RWPE1 (cell line): ENCODE data around the gene CASP2.

Experiments used
- CTCF ChIA-PET: fragments of 350-600 bp; sonication (Branson Sonifier 250); formaldehyde crosslinking; extraction: SDS; loops from one replicate; lab custom pipeline; 2021; lab: Yijun Ruan, JAX
- POLR2A ChIA-PET: fragments of 400-600 bp; formaldehyde crosslinking; extraction: SDS; loops from one replicate; lab custom pipeline; 2020; ENCODE audit warnings: antibody characterized with exemption; ENCODE audit not compliant: low non-redundant PET; lab: Yijun Ruan, JAX
- DNase-seq: peaks from one replicate; pipeline ENCODE4 v3.0.0; 2012; ENCODE audit warnings: low spot score
- H3K27ac ChIP-seq: fragments of 450-650 bp; 2 replicates; pipeline ENCODE4 v1.5.1; 2017
- TF ChIP-seq, protein P1 (sequence below): fragments of 450-650 bp; conservative IDR thresholded peaks from 2 replicates; pipeline ENCODE4 v1.5.1; 2017; ENCODE audit warnings: low read depth, mild to moderate bottlenecking

CASP2 gene

DNA sequence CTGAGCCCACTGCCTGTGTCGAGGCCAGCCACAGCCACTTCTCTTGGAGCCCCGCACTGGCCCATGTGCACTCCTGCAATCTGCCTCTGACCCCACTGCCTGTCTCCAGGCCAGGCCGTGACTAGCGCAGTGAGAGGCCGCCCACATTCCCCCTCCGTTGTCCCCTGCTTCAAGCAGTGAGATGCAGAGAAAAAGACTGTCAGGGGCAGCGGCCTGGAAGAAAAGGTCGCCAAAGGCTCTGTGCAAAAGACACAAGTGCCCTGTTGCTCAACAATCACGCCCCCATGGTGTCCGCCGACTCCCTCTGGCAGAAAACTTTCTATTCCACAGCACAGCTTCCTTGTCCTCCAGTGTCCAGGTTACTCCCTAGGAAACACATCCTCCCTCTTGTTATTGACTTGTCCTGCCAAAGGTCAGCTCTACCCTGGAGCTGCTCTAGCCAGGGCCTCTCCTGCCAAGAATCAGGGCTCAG, 64.4 kb downstream of the CASP2 start:
- POLR2A ChIA-PET: no interaction called here

DNA sequence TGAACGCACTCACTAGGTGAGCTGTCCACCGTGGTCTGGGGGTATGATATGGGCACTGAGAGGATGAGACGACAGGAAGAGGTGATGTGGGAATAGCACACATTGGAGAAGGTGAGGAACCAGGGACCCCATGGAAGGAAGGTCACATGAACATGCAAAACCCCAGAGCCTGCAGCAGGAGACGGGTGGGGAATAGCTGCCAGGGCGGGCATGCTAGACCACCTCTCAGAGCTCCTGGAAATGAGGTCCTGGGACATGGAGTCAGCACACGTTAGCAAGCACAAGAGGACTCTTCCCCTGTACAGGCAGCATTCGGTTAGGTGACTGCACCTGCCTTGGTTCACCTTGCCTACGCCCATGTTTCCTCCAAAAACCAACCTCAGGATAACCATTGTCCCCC, 66.2 kb downstream of the CASP2 start:
- CTCF ChIA-PET: interaction anchor here (0.6 kb wide), 1 partner anchor 91 kb away, joined by 4 read pairs; the partner anchor contains the start of gene GSTK1
- TF ChIP-seq, protein P1, sequence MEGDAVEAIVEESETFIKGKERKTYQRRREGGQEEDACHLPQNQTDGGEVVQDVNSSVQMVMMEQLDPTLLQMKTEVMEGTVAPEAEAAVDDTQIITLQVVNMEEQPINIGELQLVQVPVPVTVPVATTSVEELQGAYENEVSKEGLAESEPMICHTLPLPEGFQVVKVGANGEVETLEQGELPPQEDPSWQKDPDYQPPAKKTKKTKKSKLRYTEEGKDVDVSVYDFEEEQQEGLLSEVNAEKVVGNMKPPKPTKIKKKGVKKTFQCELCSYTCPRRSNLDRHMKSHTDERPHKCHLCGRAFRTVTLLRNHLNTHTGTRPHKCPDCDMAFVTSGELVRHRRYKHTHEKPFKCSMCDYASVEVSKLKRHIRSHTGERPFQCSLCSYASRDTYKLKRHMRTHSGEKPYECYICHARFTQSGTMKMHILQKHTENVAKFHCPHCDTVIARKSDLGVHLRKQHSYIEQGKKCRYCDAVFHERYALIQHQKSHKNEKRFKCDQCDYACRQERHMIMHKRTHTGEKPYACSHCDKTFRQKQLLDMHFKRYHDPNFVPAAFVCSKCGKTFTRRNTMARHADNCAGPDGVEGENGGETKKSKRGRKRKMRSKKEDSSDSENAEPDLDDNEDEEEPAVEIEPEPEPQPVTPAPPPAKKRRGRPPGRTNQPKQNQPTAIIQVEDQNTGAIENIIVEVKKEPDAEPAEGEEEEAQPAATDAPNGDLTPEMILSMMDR: no peak
- POLR2A ChIA-PET: no interaction called here

More for the DNA sequence above, 64.4 kb downstream of the CASP2 start:
- CTCF ChIA-PET: no interaction called here
- no peak overlapping the region for H3K27ac ChIP-seq
- TF ChIP-seq, protein P1: no peak
- DNase-seq: no peak

DNA sequence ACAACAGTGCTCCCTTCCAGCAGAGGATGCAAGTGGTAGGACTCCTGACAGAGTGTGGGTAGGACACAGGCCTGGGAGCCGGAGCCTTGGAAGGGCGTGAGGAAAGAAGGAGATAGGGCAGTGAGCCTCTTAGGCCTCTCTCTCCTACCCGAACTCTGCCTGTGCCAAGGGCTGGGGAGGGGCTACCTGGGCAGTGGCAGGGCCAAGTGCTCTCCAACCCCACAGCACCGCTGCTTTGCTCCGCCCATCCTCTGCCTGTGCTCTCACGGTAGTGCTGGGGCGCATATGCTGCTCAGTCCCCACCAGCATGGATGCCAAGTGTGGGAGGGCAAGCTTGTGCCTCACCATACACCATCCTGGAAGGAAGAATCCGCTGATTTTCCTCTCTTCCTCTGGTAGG, 66.8 kb downstream of the CASP2 start:
- ChIA-PET POLR2A (no interaction called here), CTCF (no interaction called here)
- TF ChIP-seq, protein P1: no peak
- DNase-seq: no peak
- no peak overlapping the region for H3K27ac ChIP-seq

More for the DNA sequence above, 66.2 kb downstream of the CASP2 start:
- no peak overlapping the region for H3K27ac ChIP-seq
- DNase-seq: no peak

DNA sequence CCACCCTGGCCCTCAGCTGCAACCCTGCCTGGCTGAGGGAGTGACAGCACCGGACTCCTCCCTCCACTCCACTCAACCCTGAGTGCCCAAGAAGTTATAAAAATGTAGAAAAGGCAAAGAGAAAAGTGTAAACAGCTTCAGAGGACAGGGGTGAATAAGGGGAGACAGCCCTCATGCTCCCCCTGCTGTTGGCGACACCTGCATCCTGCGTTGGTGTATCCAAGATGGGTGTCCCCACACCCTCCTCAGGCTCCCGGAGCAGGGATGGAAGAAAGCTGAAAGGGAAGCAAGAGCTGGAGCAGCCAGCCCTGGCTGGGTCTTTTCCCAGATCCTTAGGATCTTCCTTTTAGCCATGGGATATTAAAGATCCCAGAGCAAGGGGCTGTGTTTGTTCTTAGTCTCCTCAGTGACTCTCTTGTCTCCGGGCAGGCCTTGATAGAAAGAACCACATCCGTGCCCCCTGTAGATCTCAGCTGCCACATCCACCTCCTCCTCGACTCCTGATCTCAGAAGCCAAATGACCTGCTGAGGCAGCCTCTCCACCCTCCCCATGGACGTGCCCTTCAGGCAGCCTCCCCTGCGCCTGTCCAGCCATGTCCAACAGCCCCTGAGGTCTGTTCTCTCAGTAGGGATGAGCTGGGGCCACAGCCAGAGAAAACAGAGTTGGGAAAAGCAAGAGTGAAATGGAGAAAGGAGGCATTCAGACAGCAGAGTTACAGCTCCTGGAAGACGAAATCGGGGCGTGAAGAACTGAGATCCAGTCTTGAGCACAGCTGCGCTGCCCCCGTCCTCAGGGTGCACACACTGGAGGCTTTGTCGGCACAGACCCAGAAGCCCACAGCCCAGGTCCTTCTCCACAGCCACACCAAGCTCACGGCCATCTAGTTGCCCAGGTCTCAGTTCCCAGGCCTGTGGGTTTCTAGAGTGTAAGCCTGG, 67.6 kb downstream of the CASP2 start:
- ChIA-PET CTCF (interaction anchor here (0.5 kb wide), 1 partner anchor 21 kb away, joined by 3 read pairs; no protein-coding TSS in a partner anchor), POLR2A (no interaction called here)
- TF ChIP-seq, protein P1: no peak
- no peak overlapping the region for H3K27ac ChIP-seq
- no peak for DNase-seq

DNA sequence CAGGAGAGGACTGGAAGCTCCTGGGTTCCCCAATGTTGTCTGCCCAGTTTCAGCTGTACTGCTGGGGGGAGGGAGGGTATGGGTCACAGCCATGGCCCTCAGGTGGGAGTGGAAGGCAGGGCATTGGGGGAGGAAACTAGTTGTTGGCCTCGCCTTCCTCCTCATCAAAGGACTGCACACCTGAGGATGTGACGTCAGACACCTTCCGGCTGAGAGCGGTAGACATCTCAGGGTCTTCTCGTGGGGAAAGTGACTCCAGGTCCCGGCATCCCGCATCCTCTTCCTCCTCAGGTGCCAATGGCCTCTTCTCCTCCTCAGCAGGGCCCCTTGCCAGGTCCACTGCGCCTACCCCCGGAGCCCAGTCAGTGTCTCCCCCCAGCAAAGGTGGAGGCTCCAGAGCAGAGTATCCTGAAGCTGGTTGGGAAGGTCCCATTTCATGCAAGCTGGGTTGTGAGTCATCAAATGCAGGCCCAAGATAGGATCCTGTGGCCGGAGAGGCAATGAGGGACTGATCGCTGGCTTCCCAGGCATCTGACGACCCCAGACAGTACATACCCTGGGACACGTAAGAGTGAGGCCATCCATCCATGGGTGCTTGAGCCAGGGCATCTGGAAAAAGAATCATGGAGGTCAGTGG, 68.4 kb downstream of the CASP2 start:
- POLR2A ChIA-PET: no interaction called here
- CTCF ChIA-PET: interaction anchor here (0.5 kb wide), 1 partner anchor 20 kb away, joined by 3 read pairs; no protein-coding TSS in a partner anchor
- TF ChIP-seq, protein P1: no peak

More for the DNA sequence above, 68.4 kb downstream of the CASP2 start:
- H3K27ac ChIP-seq: no peak overlapping the region
- DNase-seq: no peak
